Coronary artery (tissue), 2 donors: ENCODE measurements around the gene CCDC93.

Source experiments
- DNase-seq: peaks from one replicate; pipeline ENCODE4 v3.0.0-alpha.2; 2017; ENCODE audit warnings: low spot score
- H3K27ac ChIP-seq, 2 donors: fragments of 200-600 bp; sonication (generic); one replicate each; pipeline ENCODE4 v1.5.1; 2016 to 2019
- H3K4me3 ChIP-seq: fragments of 200-600 bp; sonication (generic); 2 replicates; pipeline ENCODE4 v1.5.1; 2016; ENCODE audit warnings: mild to moderate bottlenecking, moderate library complexity
- CTCF ChIP-seq: fragments of 200-600 bp; sonication (generic); IDR thresholded peaks from one replicate; pipeline ENCODE4 v1.5.1; 2019; ENCODE audit warnings: antibody characterized with exemption

CCDC93 gene

GRCh38 chr2:118046634-118047210 lies 32.9 kb upstream of the CCDC93 start:
- Histone ChIP-seq H3K4me3 (no peak overlapping the region), H3K27ac (no peak overlapping the region)
- DNase-seq, result no peak
- TF ChIP-seq CTCF, result no peak

DNA sequence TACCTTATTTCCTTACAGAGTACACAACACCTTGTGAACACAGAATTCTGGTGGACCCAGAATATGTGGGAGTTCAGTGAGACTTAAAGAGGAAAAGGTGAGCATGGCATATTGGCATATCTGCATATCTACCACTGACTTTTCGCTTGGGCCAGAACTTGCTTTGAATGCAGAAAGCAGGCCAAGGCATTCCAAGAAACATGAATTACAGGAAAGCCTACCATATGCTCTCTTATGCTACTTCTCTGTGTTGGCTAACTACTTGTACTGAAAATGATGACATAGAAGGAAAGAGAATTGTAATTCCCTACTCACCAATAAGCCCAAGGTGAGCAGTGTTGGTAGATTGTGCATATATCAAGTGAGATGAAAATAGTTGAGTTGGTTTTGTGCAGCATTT lies 31.4 kb upstream of the CCDC93 start:
- TF ChIP-seq CTCF, result no peak

GRCh38 chr2:118044854-118045253 lies 31.0 kb upstream of the CCDC93 start:
- no peak overlapping the region for H3K4me3 ChIP-seq
- no peak for TF ChIP-seq CTCF
- DNase-seq, result no peak
- H3K27ac ChIP-seq, result no peak overlapping the region

More for the DNA sequence above, 31.4 kb upstream of the CCDC93 start:
- Histone ChIP-seq H3K4me3 (no peak overlapping the region), H3K27ac (no peak overlapping the region)
- no peak for DNase-seq

DNA sequence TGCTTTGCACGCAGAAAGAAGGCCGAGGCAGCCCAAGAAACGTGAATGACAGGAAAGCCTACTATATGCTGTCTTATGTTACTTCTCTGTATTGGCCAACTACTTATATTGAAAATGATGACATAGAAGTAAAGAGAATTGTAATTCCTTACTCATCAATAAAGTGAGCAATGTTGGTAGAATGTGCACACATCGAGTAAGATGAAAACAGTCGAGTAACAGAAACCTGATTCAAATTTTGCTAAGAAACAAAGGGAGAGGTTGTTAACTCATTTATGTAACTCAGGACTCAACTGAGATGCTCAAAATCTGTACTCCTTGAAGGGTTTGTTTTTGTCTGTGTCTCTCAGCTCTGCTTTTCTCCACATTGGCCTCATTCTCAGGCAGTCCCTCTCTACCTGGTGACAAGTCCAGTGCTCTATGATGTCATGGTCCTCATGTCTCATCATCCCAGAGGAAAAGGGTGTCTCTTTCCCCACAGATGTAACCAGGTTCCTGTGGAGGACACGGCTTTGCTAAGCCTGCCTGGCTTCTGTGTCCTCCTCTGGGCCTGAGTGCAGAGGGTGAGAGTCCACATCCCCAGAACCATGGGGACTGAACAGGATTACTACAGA lies 30.3 kb upstream of the CCDC93 start:
- Histone ChIP-seq H3K4me3 (no peak overlapping the region), H3K27ac (no peak overlapping the region)
- TF ChIP-seq CTCF, result no peak
- no peak for DNase-seq

GRCh38 chr2:118040891-118041290 lies 27.0 kb upstream of the CCDC93 start:
- H3K27ac ChIP-seq, result no peak overlapping the region
- DNase-seq, result no peak
- TF ChIP-seq CTCF, result no peak
- H3K4me3 ChIP-seq, result no peak overlapping the region

DNA sequence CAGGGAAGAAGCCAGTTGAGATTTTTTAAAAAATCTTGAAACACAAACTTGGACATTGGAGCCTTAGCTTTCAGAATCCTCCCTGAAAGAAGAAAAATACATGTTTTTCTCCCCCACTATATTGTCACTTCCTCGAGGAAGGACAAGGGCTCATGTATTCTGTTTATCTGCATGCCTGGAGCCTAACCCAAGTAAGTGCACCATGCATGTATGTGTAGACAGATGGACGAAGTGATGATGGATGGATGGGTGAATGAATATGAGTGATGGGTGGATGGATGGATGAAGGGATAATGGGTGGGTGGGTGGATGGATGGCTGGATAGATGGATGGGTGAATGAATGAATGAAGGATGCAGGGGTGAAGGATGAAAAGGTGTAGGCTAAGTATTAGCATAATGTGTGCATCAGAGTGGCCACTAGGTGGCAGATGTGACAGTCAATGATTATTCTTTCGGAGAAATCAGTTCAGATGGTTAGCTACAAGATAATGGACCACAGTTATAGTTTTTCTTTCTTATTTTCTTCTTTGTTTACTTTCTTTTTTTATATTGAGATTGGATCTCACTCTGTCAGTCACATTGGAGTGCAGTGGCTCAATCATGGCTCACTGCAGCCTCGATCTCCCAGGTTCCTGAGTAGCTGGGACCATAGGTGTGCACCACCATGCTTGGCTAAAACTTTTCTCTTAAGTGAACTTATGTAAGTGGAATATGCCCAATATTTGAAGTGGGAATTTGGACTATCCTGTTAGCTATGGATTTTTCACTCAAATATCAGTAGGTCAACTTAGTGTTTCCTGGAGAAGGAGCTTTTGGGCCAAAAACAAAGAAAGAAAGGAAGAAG lies 18.5 kb upstream of the CCDC93 start:
- H3K4me3 ChIP-seq, result no peak overlapping the region
- no peak for DNase-seq
- peak; percentile 56 for TF ChIP-seq CTCF
- H3K27ac ChIP-seq, result no peak overlapping the region
